CD4-positive, alpha-beta memory T cell (primary cell): ENCODE measurements around the gene CASP6. TPM values are rescaled to one million over a fixed set of nuclear protein-coding genes. Genes with fewer than 3 reads are reported as not detected.

Experiments used
- CTCF ChIA-PET: fragments of 350-600 bp; sonication (Branson Sonifier 250); formaldehyde crosslinking; loops from one replicate; lab custom pipeline; 2021; ENCODE audit warnings: inconsistent platforms; ENCODE audit not compliant: partially characterized antibody; lab: Charles Lee
- POLR2A ChIA-PET: fragments of 350-600 bp; sonication (Branson Sonifier 250); formaldehyde crosslinking; loops from one replicate; lab custom pipeline; 2021; ENCODE audit not compliant: partially characterized antibody; lab: Charles Lee
- DNase-seq, 5 donors: peaks; one replicate each; pipeline versions ENCODE4 v3.0.0 to v3.0.0-alpha.2; 2020 to 2022; ENCODE audit warnings: mixed read lengths in 1 of 5
- H3K27ac ChIP-seq: one replicate; pipeline ENCODE4 v1.7.0; 2013; ENCODE audit warnings: low read depth, low read length
- H3K27me3 ChIP-seq: 2 replicates; pipeline ENCODE4 v1.7.0; 2013; ENCODE audit warnings: mild to moderate bottlenecking, low read length, moderate library complexity; ENCODE audit not compliant: insufficient read depth
- H3K36me3 ChIP-seq: 2 replicates; pipeline ENCODE4 v1.7.0; 2013; ENCODE audit warnings: mild to moderate bottlenecking, low read length, moderate library complexity; ENCODE audit not compliant: insufficient read depth
- H3K4me1 ChIP-seq: 2 replicates; pipeline ENCODE4 v1.7.0; 2013; ENCODE audit warnings: mild to moderate bottlenecking, low read length, moderate library complexity; ENCODE audit not compliant: insufficient read depth
- H3K4me3 ChIP-seq, 2 donors: one replicate each; pipeline ENCODE4 v1.7.0; 2013; ENCODE audit warnings: low read length in 2 of 2, mild to moderate bottlenecking in 1 of 2
- H3K9me3 ChIP-seq, 2 donors: one replicate each; pipeline ENCODE4 v1.7.0; 2013; ENCODE audit warnings: low read length in 2 of 2, control low read depth in 1 of 2; ENCODE audit not compliant: control insufficient read depth in 1 of 2
- H3K27ac Mint-ChIP-seq, 7 donors: one replicate each; pipeline ENCODE4 v1.8.0; 2020 to 2021; ENCODE audit warnings: mixed read lengths in 7 of 7, mild to moderate bottlenecking in 6 of 7, inconsistent platforms in 3 of 7, moderate library complexity in 3 of 7
- H3K27me3 Mint-ChIP-seq, 2 donors: one replicate each; pipeline ENCODE4 v1.8.0; 2020 to 2021; ENCODE audit warnings: mixed read lengths in 2 of 2
- H3K36me3 Mint-ChIP-seq, 2 donors: one replicate each; pipeline ENCODE4 v1.8.0; 2020 to 2021; ENCODE audit warnings: mixed read lengths in 2 of 2, inconsistent platforms in 1 of 2, mild to moderate bottlenecking in 1 of 2
- H3K4me1 Mint-ChIP-seq, 4 donors: one replicate each; pipeline ENCODE4 v1.8.0; 2020 to 2021; ENCODE audit warnings: mixed read lengths in 4 of 4, mild to moderate bottlenecking in 1 of 4
- H3K4me3 Mint-ChIP-seq, 8 donors: one replicate each; pipeline ENCODE4 v1.8.0; 2020 to 2021; ENCODE audit warnings: mixed read lengths in 8 of 8, mild to moderate bottlenecking in 7 of 8, moderate library complexity in 6 of 8, inconsistent platforms in 3 of 8
- H3K9me3 Mint-ChIP-seq, 8 donors: one replicate each; pipeline ENCODE4 v1.8.0; 2020 to 2021; ENCODE audit warnings: mixed read lengths in 8 of 8, mild to moderate bottlenecking in 5 of 8, inconsistent platforms in 3 of 8, moderate library complexity in 1 of 8
- intact Hi-C: fragments of 100-400 bp; cut with micrococcal nuclease; formaldehyde crosslinking; loops from one replicate; pipeline ENCODE4 v1.15.1; 2023
- polyA plus RNA-seq, 2 donors: library from polyadenylated mRNA; unstranded; fragments of 300-500 nt; fragmentation: Illumina TruSeq; gene quantifications; one replicate each; pipeline ENCODE4 v1.2.3, GENCODE V29; 2021
- total RNA-seq, 2 experiments: library from RNA; stranded (reverse); gene quantifications; one replicate each; pipeline ENCODE4 v1.2.3, GENCODE V29; 2021

CASP6 gene
- total and polyA plus RNA-seq, 4 experiments from 2014 or later = 16.5 to 115 (median 59.6) TPM

- H3K27ac Mint-ChIP-seq = peak overlapping the region in 3 of 7 donors; percentile 45 to 59 (median 58)
- no peaks in the 10 kb centered on the region for H3K27me3 ChIP-seq
- no peaks in the 10 kb centered on the region for H3K27me3 Mint-ChIP-seq
- peak overlapping the region in 2 of 8 donors; percentile 27 to 39 for H3K4me3 Mint-ChIP-seq
- H3K4me1 ChIP-seq = peaks cover 38% of the 10 kb centered on the region
- peaks cover 3% of the 10 kb centered on the region for H3K36me3 ChIP-seq
- POLR2A ChIA-PET = no interaction called here
- no peak for DNase-seq
- H3K4me1 Mint-ChIP-seq = peaks cover 40 to 64% (median 51%) of the 10 kb centered on the region in 4 donors
- intact Hi-C loops = no loop called here
- CTCF ChIA-PET = no interaction called here
- H3K36me3 Mint-ChIP-seq = peaks cover 32 to 53% of the 10 kb centered on the region in 2 donors
- no peaks in the 10 kb centered on the region for H3K9me3 ChIP-seq
- no peak overlapping the region for H3K4me3 ChIP-seq
- no peak overlapping the region for H3K27ac ChIP-seq
- H3K9me3 Mint-ChIP-seq = peaks cover 0 to 3% (median 0%) of the 10 kb centered on the region in 8 donors
Observed at GRCh38 chr4:109665783-109666485, 37.3 kb downstream of the CASP6 start.

GRCh38 chr4:109662771-109663170 lies 40.5 kb downstream of the CASP6 start:
- peaks cover 31 to 48% of the 10 kb centered on the region in 2 donors for H3K36me3 Mint-ChIP-seq
- Histone ChIP-seq H3K4me1 (peaks cover 21% of the 10 kb centered on the region), H3K27ac (no peak overlapping the region), H3K4me3 (no peak overlapping the region), H3K27me3 (no peaks in the 10 kb centered on the region), H3K9me3 (no peaks in the 10 kb centered on the region), H3K36me3 (peaks cover 3% of the 10 kb centered on the region)
- no peak for DNase-seq
- no peaks in the 10 kb centered on the region for H3K9me3 Mint-ChIP-seq
- ChIA-PET CTCF (interaction anchor here (1.0 to 2.9 kb wide), 3 partner anchors 105 to 230 kb away, joined by 3 to 10 read pairs (median 4); partner anchors contain the start of gene SEC24B), POLR2A (interaction anchor here (1.5 kb wide), 1 partner anchor 14 kb away, joined by 3 read pairs; no protein-coding TSS in a partner anchor)
- no peak overlapping the region for H3K4me3 Mint-ChIP-seq
- peak overlapping the region in 2 of 7 donors; percentile 22 to 57 for H3K27ac Mint-ChIP-seq
- peaks cover 32 to 54% (median 39%) of the 10 kb centered on the region in 4 donors for H3K4me1 Mint-ChIP-seq
- intact Hi-C loops = no loop called here
- H3K27me3 Mint-ChIP-seq = no peaks in the 10 kb centered on the region

GRCh38 chr4:109662116-109662515 lies 41.1 kb downstream of the CASP6 start:
- H3K4me1 ChIP-seq = peaks cover 18% of the 10 kb centered on the region
- intact Hi-C loops = no loop called here
- peak overlapping the region in 2 of 7 donors; percentile 22 to 73 for H3K27ac Mint-ChIP-seq

GRCh38 chr4:109658871-109659410 lies 44.3 kb downstream of the CASP6 start:
- Histone ChIP-seq H3K27me3 (no peaks in the 10 kb centered on the region), H3K4me3 (no peak overlapping the region), H3K36me3 (no peaks in the 10 kb centered on the region), H3K9me3 (no peaks in the 10 kb centered on the region), H3K4me1 (peaks cover 23% of the 10 kb centered on the region), H3K27ac (no peak overlapping the region)
- ChIA-PET CTCF (interaction anchor here (0.9 to 2.0 kb wide), 20 partner anchors 11 to 233 kb away, joined by 3 to 12 read pairs (median 4); partner anchors contain the start of gene SEC24B), POLR2A (interaction anchor here (0.6 to 1.4 kb wide), 5 partner anchors 11 to 226 kb away, joined by 3 to 7 read pairs (median 5); partner anchors contain the start of gene MCUB)
- H3K27ac Mint-ChIP-seq = peak overlapping the region in 4 of 7 donors; percentile 24 to 65 (median 47)
- H3K27me3 Mint-ChIP-seq = no peaks in the 10 kb centered on the region
- H3K9me3 Mint-ChIP-seq = no peaks in the 10 kb centered on the region
- peaks cover 34 to 37% of the 10 kb centered on the region in 2 donors for H3K36me3 Mint-ChIP-seq
- intact Hi-C loops = loop anchor here (1.0 kb wide), 1 partner anchor 226 kb away; the partner anchor contains the start of gene SEC24B
- peaks cover 22 to 49% (median 35%) of the 10 kb centered on the region in 4 donors for H3K4me1 Mint-ChIP-seq
- no peak overlapping the region for H3K4me3 Mint-ChIP-seq
- DNase-seq = peak in 2 of 5 donors; percentile 22 to 24

More at GRCh38 chr4:109662116-109662515, 41.1 kb downstream of the CASP6 start:
- H3K9me3 Mint-ChIP-seq = no peaks in the 10 kb centered on the region
- peaks cover 32 to 55% (median 38%) of the 10 kb centered on the region in 4 donors for H3K4me1 Mint-ChIP-seq
- no peak overlapping the region for H3K4me3 Mint-ChIP-seq
- H3K27me3 Mint-ChIP-seq = no peaks in the 10 kb centered on the region
- H3K27ac ChIP-seq = no peak overlapping the region
- no peaks in the 10 kb centered on the region for H3K9me3 ChIP-seq
- ChIA-PET POLR2A (interaction anchor here (0.6 to 1.5 kb wide), 2 partner anchors 14 to 28 kb away, joined by 3 read pairs; no protein-coding TSS in a partner anchor), CTCF (interaction anchor here (1.0 to 2.9 kb wide), 3 partner anchors 104 to 229 kb away, joined by 3 to 10 read pairs (median 4); partner anchors contain the start of gene SEC24B)
- H3K27me3 ChIP-seq = no peaks in the 10 kb centered on the region
- DNase-seq = no peak
- H3K36me3 Mint-ChIP-seq = peaks cover 31 to 48% of the 10 kb centered on the region in 2 donors
- no peak overlapping the region for H3K4me3 ChIP-seq
- peaks cover 3% of the 10 kb centered on the region for H3K36me3 ChIP-seq

GRCh38 chr4:109657854-109658418 lies 45.3 kb downstream of the CASP6 start:
- no peak for DNase-seq

GRCh38 chr4:109655396-109655795 lies 47.8 kb downstream of the CASP6 start:
- H3K4me1 ChIP-seq = peaks cover 43% of the 10 kb centered on the region
- POLR2A ChIA-PET = interaction anchor here (0.9 to 1.1 kb wide), 2 partner anchors 81 to 94 kb away, joined by 3 to 4 read pairs; no protein-coding TSS in a partner anchor
- DNase-seq = no peak
- no peak overlapping the region for H3K27ac ChIP-seq
- Mint-ChIP-seq H3K4me1 (peaks cover 32 to 58% (median 45%) of the 10 kb centered on the region in 4 donors), H3K27ac (peak overlapping the region in 4 of 7 donors; percentile 42 to 55 (median 49)), H3K27me3 (no peaks in the 10 kb centered on the region), H3K4me3 (no peak overlapping the region), H3K36me3 (peaks cover 34 to 35% of the 10 kb centered on the region in 2 donors), H3K9me3 (peaks cover 0 to 12% (median 8%) of the 10 kb centered on the region in 8 donors)
- H3K27me3 ChIP-seq = no peaks in the 10 kb centered on the region
- no peak overlapping the region for H3K4me3 ChIP-seq
- no peaks in the 10 kb centered on the region for H3K9me3 ChIP-seq
- no peaks in the 10 kb centered on the region for H3K36me3 ChIP-seq
- intact Hi-C loops = no loop called here
- CTCF ChIA-PET = interaction anchor here (1.0 to 2.7 kb wide), 2 partner anchors 94 to 223 kb away, joined by 3 to 10 read pairs; partner anchors contain the start of gene SEC24B

More at GRCh38 chr4:109657854-109658418, 45.3 kb downstream of the CASP6 start:
- no peak overlapping the region for H3K27ac ChIP-seq
- H3K9me3 ChIP-seq = no peaks in the 10 kb centered on the region
- H3K27ac Mint-ChIP-seq = peak overlapping the region in 4 of 7 donors; percentile 48 to 62 (median 58)
- no peak overlapping the region for H3K4me3 ChIP-seq
- H3K27me3 ChIP-seq = no peaks in the 10 kb centered on the region
- peaks cover 23% of the 10 kb centered on the region for H3K4me1 ChIP-seq
- intact Hi-C loops = no loop called here
- H3K9me3 Mint-ChIP-seq = peaks cover 0 to 4% (median 0%) of the 10 kb centered on the region in 8 donors
- no peak overlapping the region for H3K4me3 Mint-ChIP-seq
- POLR2A ChIA-PET = interaction anchor here (0.7 to 1.0 kb wide), 2 partner anchors 9 to 98 kb away, joined by 3 to 5 read pairs; partner anchors contain the start of gene MCUB
- H3K4me1 Mint-ChIP-seq = peaks cover 21 to 41% (median 30%) of the 10 kb centered on the region in 4 donors
- CTCF ChIA-PET = interaction anchor here (1.2 to 2.0 kb wide), 7 partner anchors 12 to 232 kb away, joined by 3 to 12 read pairs (median 4); partner anchors contain the start of gene SEC24B
- H3K27me3 Mint-ChIP-seq = no peaks in the 10 kb centered on the region
- no peaks in the 10 kb centered on the region for H3K36me3 ChIP-seq
- H3K36me3 Mint-ChIP-seq = peaks cover 29 to 34% of the 10 kb centered on the region in 2 donors
